GM23338 (cell line): Measurements from ENCODE around the gene GNAI1. TPM values are rescaled to one million over a fixed set of nuclear protein-coding genes. Genes with fewer than 3 reads are reported as not detected.

Experiments used
- ATAC-seq: fragments of 200-7000 bp; cut with Tn5 transposase; 3 replicates; pipeline ENCODE4 v1.9.1; 2020
- DNase-seq: peaks from one replicate; pipeline ENCODE4 v3.0.0-alpha.2; 2015; ENCODE audit warnings: low spot score
- H2AFZ ChIP-seq: fragments of 200-600 bp; sonication (generic); 2 replicates; pipeline ENCODE4 v1.8.0; 2016; ENCODE audit warnings: antibody characterized with exemption, mild to moderate bottlenecking, moderate library complexity
- H3F3A ChIP-seq: fragments of 200-600 bp; sonication (generic); replicated peaks from 2 replicates; pipeline ENCODE4 v1.8.0; 2017; ENCODE audit warnings: antibody characterized with exemption, mixed run types, low read depth
- H3K27ac ChIP-seq: fragments of 200-600 bp; sonication (generic); 2 replicates; pipeline ENCODE4 v1.6.1; 2016; ENCODE audit warnings: low read depth
- H3K27me3 ChIP-seq: fragments of 200-600 bp; sonication (generic); 2 replicates; pipeline ENCODE4 v1.8.0; 2016; ENCODE audit warnings: mild to moderate bottlenecking, mixed run types, moderate library complexity; ENCODE audit not compliant: insufficient read depth
- H3K36me3 ChIP-seq: fragments of 200-600 bp; sonication (generic); 2 replicates; pipeline ENCODE4 v1.8.0; 2016; ENCODE audit warnings: mild to moderate bottlenecking; ENCODE audit not compliant: insufficient read depth
- H3K4me1 ChIP-seq: fragments of 200-600 bp; sonication (generic); 2 replicates; pipeline ENCODE4 v1.8.0; 2016; ENCODE audit warnings: mild to moderate bottlenecking, moderate library complexity; ENCODE audit not compliant: insufficient read depth
- H3K4me2 ChIP-seq: fragments of 200-600 bp; sonication (generic); 2 replicates; pipeline ENCODE4 v1.7.1; 2017; ENCODE audit warnings: mixed run types
- H3K4me3 ChIP-seq: fragments of 200-600 bp; sonication (generic); 2 replicates; pipeline ENCODE4 v1.6.1; 2016; ENCODE audit warnings: mixed run types
- H3K79me2 ChIP-seq: fragments of 200-600 bp; sonication (generic); replicated peaks from 2 replicates; pipeline ENCODE4 v1.8.0; 2017; ENCODE audit warnings: mild to moderate bottlenecking; ENCODE audit not compliant: insufficient read depth
- H3K9me2 ChIP-seq: fragments of 200-600 bp; sonication (generic); 2 replicates; pipeline ENCODE4 v1.8.0; 2017; ENCODE audit not compliant: insufficient read depth
- H4K20me1 ChIP-seq: fragments of 200-600 bp; sonication (generic); replicated peaks from 2 replicates; pipeline ENCODE4 v1.8.0; 2017; ENCODE audit warnings: mild to moderate bottlenecking; ENCODE audit not compliant: insufficient read depth
- H3K27ac Mint-ChIP-seq: 2 replicates; pipeline ENCODE4 v1.8.0; 2020; ENCODE audit warnings: inconsistent platforms, mild to moderate bottlenecking, moderate library complexity, mixed read lengths
- H3K27me3 Mint-ChIP-seq: 3 replicates; pipeline ENCODE4 v1.8.0; 2022; ENCODE audit warnings: low read depth, mild to moderate bottlenecking, moderate library complexity, mixed read lengths, inconsistent platforms; ENCODE audit not compliant: insufficient read depth, poor library complexity
- H3K36me3 Mint-ChIP-seq: 3 replicates; pipeline ENCODE4 v1.8.0; 2021; ENCODE audit warnings: low read depth, mild to moderate bottlenecking, inconsistent platforms, moderate library complexity, mixed read lengths
- H3K4me1 Mint-ChIP-seq: 3 replicates; pipeline ENCODE4 v1.8.0; 2020; ENCODE audit warnings: mild to moderate bottlenecking, inconsistent platforms, mixed read lengths
- H3K4me3 Mint-ChIP-seq: 3 replicates; pipeline ENCODE4 v1.8.0; 2021; ENCODE audit warnings: moderate library complexity, mild to moderate bottlenecking, inconsistent platforms, mixed read lengths
- H3K9me3 Mint-ChIP-seq: 3 replicates; pipeline ENCODE4 v1.8.0; 2020; ENCODE audit warnings: moderate library complexity, mild to moderate bottlenecking, inconsistent platforms, mixed read lengths
- CREB1 ChIP-seq: fragments of 250-450 bp; sonication (Bioruptor Pico); IDR thresholded peaks from 2 replicates; pipeline ENCODE4 v1.5.0; 2020; ENCODE audit warnings: low read depth, mild to moderate bottlenecking, moderate library complexity
- CTCF ChIP-seq, 2 experiments: fragments of 200-600 bp in 1 of 2; sonication (generic) in 1 of 2; conservative IDR thresholded peaks; 2 replicates each; pipeline versions ENCODE4 v1.5.1 to v1.6.1; 2016 to 2017; ENCODE audit warnings: antibody characterized with exemption in 2 of 2, low read depth in 2 of 2, mild to moderate bottlenecking in 2 of 2, moderate library complexity in 1 of 2
- ETS1 ChIP-seq: IDR thresholded peaks from 2 replicates; pipeline ENCODE4 v1.6.1; 2016; ENCODE audit warnings: antibody characterized with exemption
- EZH2 ChIP-seq: fragments of 200-600 bp; sonication (generic); IDR thresholded peaks from one replicate; pipeline ENCODE4 v1.8.0; 2017; ENCODE audit warnings: antibody characterized with exemption, mild to moderate bottlenecking, low read depth; ENCODE audit not compliant: unreplicated experiment
- EZH2phosphoT487 ChIP-seq: fragments of 200-600 bp; sonication (generic); IDR thresholded peaks from one replicate; pipeline ENCODE4 v1.8.1; 2018; ENCODE audit warnings: antibody characterized with exemption; ENCODE audit not compliant: unreplicated experiment
- JUNB ChIP-seq: IDR thresholded peaks from one replicate; pipeline ENCODE4 v1.6.1; 2016; ENCODE audit warnings: antibody characterized with exemption; ENCODE audit not compliant: unreplicated experiment
- NANOG ChIP-seq: IDR thresholded peaks from 2 replicates; pipeline ENCODE4 v1.6.1; 2016; ENCODE audit warnings: antibody characterized with exemption, borderline replicate concordance
- POLR2AphosphoS5 ChIP-seq: IDR thresholded peaks from 2 replicates; pipeline ENCODE4 v1.6.1; 2016; ENCODE audit warnings: antibody characterized with exemption, low read depth
- STAT1 ChIP-seq: IDR thresholded peaks from one replicate; pipeline ENCODE4 v1.6.1; 2016; ENCODE audit warnings: antibody characterized with exemption; ENCODE audit not compliant: unreplicated experiment
- ZNF114 ChIP-seq: fragments of 250-450 bp; sonication (Bioruptor Pico); IDR thresholded peaks from 2 replicates; pipeline ENCODE4 v1.5.0; 2020; ENCODE audit warnings: mild to moderate bottlenecking, moderate library complexity
- ZNF331 ChIP-seq: fragments of 250-450 bp; sonication (Bioruptor Pico); IDR thresholded peaks from 2 replicates; pipeline ENCODE4 v1.5.0; 2020; ENCODE audit warnings: low read depth, mild to moderate bottlenecking, moderate library complexity
- polyA plus RNA-seq: library from polyadenylated mRNA; unstranded; fragments of >200 nt; fragmentation: Nextera tagmentation; extraction: Ambion mirVana; gene quantifications from 2 replicates; pipeline ENCODE4 v1.2.1, GENCODE V29; 2016
- total RNA-seq: library from RNA; depleted of rRNA; stranded (reverse); fragments of >200 nt; shearing (Covaris generic); gene quantifications from 2 replicates; pipeline ENCODE4 v1.2.3, GENCODE V29; 2014
- TF ChIP-seq, protein P1 (sequence below): IDR thresholded peaks from one replicate; pipeline ENCODE4 v1.6.1; 2018; ENCODE audit warnings: antibody characterized with exemption; ENCODE audit not compliant: unreplicated experiment
- TF ChIP-seq, protein P2 (sequence below): fragments of 250-450 bp; sonication (Bioruptor Pico); IDR thresholded peaks from 2 replicates; pipeline ENCODE4 v1.5.0; 2020; ENCODE audit warnings: mild to moderate bottlenecking, moderate library complexity

GNAI1 gene
- total and polyA plus RNA-seq, 2 experiments from 2014 or later = 31.3 to 36.9 TPM

DNA sequence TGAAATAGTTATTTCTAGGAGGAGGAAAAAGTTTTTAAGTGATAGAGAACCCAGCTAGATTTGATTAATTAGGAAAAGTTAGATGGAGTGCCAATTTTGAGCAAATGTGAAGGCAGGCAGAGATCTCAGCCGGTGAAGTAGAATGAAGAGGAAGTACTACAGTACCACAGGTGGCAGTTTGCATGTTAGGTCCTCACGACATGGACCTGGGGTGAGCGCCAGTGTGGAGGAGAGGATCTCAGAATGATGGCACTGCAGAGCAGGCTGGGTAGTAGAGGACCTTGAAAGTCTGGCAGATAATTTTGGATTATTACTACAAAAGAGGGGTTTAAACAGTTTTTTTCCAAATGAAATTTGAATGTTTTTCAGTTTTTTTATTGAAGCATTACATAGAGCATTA is 81.1 kb downstream of the GNAI1 start:
- Histone ChIP-seq H3K4me1 (no peaks in the 10 kb centered on the region), H3K79me2 (no peaks in the 10 kb centered on the region), H3K9me2 (no peaks in the 10 kb centered on the region), H3K4me2 (no peak overlapping the region), H4K20me1 (no peaks in the 10 kb centered on the region), H3F3A (no peaks in the 10 kb centered on the region), H3K36me3 (peaks cover 8% of the 10 kb centered on the region; the same call in 1 of the 2 replicates), H3K27ac (no peak overlapping the region), H3K27me3 (no peaks in the 10 kb centered on the region), H3K4me3 (no peak overlapping the region), H2AFZ (no peak overlapping the region)
- Mint-ChIP-seq H3K27ac (no peak overlapping the region), H3K36me3 (peaks cover 12% of the 10 kb centered on the region; the same call in 2 of the 3 replicates), H3K9me3 (no peaks in the 10 kb centered on the region), H3K27me3 (no peaks in the 10 kb centered on the region), H3K4me1 (no peaks in the 10 kb centered on the region), H3K4me3 (no peak overlapping the region)
- TF ChIP-seq CREB1 (CRISPR knock-in tag) (no peak), JUNB (no peak), EZH2phosphoT487 (no peak), EZH2 (no peak), NANOG (no peak), CTCF (conservative IDR thresholded peaks at IDR 0.05; ENCODE audit: low read depth in 2 of 2) (no peak), ZNF331 (CRISPR knock-in tag) (no peak), POLR2AphosphoS5 (no peak), ZNF114 (CRISPR knock-in tag) (no peak), STAT1 (no peak), ETS1 (no peak)
- TF ChIP-seq, protein P1, sequence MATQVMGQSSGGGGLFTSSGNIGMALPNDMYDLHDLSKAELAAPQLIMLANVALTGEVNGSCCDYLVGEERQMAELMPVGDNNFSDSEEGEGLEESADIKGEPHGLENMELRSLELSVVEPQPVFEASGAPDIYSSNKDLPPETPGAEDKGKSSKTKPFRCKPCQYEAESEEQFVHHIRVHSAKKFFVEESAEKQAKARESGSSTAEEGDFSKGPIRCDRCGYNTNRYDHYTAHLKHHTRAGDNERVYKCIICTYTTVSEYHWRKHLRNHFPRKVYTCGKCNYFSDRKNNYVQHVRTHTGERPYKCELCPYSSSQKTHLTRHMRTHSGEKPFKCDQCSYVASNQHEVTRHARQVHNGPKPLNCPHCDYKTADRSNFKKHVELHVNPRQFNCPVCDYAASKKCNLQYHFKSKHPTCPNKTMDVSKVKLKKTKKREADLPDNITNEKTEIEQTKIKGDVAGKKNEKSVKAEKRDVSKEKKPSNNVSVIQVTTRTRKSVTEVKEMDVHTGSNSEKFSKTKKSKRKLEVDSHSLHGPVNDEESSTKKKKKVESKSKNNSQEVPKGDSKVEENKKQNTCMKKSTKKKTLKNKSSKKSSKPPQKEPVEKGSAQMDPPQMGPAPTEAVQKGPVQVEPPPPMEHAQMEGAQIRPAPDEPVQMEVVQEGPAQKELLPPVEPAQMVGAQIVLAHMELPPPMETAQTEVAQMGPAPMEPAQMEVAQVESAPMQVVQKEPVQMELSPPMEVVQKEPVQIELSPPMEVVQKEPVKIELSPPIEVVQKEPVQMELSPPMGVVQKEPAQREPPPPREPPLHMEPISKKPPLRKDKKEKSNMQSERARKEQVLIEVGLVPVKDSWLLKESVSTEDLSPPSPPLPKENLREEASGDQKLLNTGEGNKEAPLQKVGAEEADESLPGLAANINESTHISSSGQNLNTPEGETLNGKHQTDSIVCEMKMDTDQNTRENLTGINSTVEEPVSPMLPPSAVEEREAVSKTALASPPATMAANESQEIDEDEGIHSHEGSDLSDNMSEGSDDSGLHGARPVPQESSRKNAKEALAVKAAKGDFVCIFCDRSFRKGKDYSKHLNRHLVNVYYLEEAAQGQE = no peak
- TF ChIP-seq, protein P2, sequence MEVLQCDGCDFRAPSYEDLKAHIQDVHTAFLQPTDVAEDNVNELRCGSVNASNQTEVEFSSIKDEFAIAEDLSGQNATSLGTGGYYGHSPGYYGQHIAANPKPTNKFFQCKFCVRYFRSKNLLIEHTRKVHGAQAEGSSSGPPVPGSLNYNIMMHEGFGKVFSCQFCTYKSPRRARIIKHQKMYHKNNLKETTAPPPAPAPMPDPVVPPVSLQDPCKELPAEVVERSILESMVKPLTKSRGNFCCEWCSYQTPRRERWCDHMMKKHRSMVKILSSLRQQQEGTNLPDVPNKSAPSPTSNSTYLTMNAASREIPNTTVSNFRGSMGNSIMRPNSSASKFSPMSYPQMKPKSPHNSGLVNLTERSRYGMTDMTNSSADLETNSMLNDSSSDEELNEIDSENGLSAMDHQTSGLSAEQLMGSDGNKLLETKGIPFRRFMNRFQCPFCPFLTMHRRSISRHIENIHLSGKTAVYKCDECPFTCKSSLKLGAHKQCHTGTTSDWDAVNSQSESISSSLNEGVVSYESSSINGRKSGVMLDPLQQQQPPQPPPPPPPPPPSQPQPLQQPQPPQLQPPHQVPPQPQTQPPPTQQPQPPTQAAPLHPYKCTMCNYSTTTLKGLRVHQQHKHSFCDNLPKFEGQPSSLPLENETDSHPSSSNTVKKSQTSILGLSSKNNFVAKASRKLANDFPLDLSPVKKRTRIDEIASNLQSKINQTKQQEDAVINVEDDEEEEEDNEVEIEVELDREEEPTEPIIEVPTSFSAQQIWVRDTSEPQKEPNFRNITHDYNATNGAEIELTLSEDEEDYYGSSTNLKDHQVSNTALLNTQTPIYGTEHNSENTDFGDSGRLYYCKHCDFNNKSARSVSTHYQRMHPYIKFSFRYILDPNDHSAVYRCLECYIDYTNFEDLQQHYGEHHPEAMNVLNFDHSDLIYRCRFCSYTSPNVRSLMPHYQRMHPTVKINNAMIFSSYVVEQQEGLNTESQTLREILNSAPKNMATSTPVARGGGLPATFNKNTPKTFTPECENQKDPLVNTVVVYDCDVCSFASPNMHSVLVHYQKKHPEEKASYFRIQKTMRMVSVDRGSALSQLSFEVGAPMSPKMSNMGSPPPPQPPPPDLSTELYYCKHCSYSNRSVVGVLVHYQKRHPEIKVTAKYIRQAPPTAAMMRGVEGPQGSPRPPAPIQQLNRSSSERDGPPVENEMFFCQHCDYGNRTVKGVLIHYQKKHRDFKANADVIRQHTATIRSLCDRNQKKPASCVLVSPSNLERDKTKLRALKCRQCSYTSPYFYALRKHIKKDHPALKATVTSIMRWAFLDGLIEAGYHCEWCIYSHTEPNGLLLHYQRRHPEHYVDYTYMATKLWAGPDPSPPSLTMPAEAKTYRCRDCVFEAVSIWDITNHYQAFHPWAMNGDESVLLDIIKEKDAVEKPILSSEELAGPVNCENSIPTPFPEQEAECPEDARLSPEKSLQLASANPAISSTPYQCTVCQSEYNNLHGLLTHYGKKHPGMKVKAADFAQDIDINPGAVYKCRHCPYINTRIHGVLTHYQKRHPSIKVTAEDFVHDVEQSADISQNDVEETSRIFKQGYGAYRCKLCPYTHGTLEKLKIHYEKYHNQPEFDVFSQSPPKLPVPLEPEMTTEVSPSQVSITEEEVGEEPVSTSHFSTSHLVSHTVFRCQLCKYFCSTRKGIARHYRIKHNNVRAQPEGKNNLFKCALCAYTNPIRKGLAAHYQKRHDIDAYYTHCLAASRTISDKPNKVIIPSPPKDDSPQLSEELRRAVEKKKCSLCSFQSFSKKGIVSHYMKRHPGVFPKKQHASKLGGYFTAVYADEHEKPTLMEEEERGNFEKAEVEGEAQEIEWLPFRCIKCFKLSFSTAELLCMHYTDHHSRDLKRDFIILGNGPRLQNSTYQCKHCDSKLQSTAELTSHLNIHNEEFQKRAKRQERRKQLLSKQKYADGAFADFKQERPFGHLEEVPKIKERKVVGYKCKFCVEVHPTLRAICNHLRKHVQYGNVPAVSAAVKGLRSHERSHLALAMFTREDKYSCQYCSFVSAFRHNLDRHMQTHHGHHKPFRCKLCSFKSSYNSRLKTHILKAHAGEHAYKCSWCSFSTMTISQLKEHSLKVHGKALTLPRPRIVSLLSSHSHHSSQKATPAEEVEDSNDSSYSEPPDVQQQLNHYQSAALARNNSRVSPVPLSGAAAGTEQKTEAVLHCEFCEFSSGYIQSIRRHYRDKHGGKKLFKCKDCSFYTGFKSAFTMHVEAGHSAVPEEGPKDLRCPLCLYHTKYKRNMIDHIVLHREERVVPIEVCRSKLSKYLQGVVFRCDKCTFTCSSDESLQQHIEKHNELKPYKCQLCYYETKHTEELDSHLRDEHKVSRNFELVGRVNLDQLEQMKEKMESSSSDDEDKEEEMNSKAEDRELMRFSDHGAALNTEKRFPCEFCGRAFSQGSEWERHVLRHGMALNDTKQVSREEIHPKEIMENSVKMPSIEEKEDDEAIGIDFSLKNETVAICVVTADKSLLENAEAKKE = no peak
- DNase-seq (no peak), ATAC-seq (no peak)
